Calu3 (cell line): ENCODE measurements around the gene SPATA6L. TPM values are rescaled to one million over a fixed set of nuclear protein-coding genes. Genes with fewer than 3 reads are reported as not detected.

ENCODE experiments used
- BruUV-seq: library from RNA; stranded (reverse); fragments of 400-500 nt; replicated peaks from 2 replicates; lab custom pipeline; 2021; lab: Mats Ljungman, UMichigan
- CTCF ChIA-PET: fragments of 300-600 bp; sonication (Branson Sonifier 250); formaldehyde crosslinking; loops from one replicate; lab custom pipeline; 2022; ENCODE audit warnings: antibody characterized with exemption; lab: Charles Lee
- DNase-seq: peaks from one replicate; pipeline ENCODE4 v3.0.0; 2022
- H3K27ac Mint-ChIP-seq: one replicate; pipeline ENCODE4 v1.8.0; 2022; ENCODE audit warnings: mixed read lengths; ENCODE audit not compliant: unreplicated experiment
- H3K27me3 Mint-ChIP-seq: one replicate; pipeline ENCODE4 v1.8.0; 2022; ENCODE audit warnings: mixed read lengths; ENCODE audit not compliant: unreplicated experiment
- H3K36me3 Mint-ChIP-seq: one replicate; pipeline ENCODE4 v1.8.0; 2022; ENCODE audit warnings: mild to moderate bottlenecking, moderate library complexity, mixed read lengths; ENCODE audit not compliant: insufficient read depth, unreplicated experiment
- H3K4me1 Mint-ChIP-seq: one replicate; pipeline ENCODE4 v1.8.0; 2022; ENCODE audit warnings: mild to moderate bottlenecking, low read depth, mixed read lengths; ENCODE audit not compliant: unreplicated experiment
- H3K4me3 Mint-ChIP-seq: one replicate; pipeline ENCODE4 v1.8.0; 2022; ENCODE audit warnings: mild to moderate bottlenecking, low read depth, moderate library complexity, mixed read lengths; ENCODE audit not compliant: unreplicated experiment
- H3K9me3 Mint-ChIP-seq: one replicate; pipeline ENCODE4 v1.8.0; 2022; ENCODE audit warnings: low read depth, mixed read lengths; ENCODE audit not compliant: unreplicated experiment
- intact Hi-C: fragments of 100-400 bp; cut with micrococcal nuclease; formaldehyde crosslinking; loops from one replicate; pipeline ENCODE4 v1.10.0; 2022; ENCODE audit not compliant: unreplicated experiment
- total RNA-seq: library from RNA; stranded (reverse); gene quantifications from 2 replicates; pipeline ENCODE4 v1.2.3, GENCODE V29; 2022
- TF ChIP-seq, protein P1 (sequence below): fragments of 200-600 bp; IDR thresholded peaks from one replicate; pipeline ENCODE4 v1.8.0; 2022; ENCODE audit warnings: antibody characterized with exemption; ENCODE audit not compliant: unreplicated experiment

The SPATA6L gene
- total RNA-seq, 1 experiment from 2014 or later: 5.7 TPM

DNA sequence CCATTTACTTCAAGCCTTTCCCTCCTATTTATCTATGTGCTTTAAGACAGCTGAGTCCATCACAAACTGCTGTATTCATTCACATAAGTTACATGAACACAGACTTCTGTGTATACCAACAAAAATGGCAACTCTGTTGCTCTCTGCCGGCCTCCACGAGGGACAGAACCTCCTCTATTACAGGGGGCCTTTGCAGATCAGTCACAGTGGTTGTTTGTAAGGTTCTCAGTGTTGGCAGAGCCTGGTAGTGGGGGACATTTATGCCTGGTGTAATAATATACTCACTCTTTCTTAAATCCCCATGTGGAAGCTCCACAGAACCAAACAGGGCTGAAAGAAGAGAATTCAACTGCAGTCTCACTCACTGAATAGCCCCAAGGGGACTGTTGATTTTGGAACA is 99.5 kb downstream of the SPATA6L start:
- CTCF ChIA-PET: interaction anchor here (0.6 kb wide), 1 partner anchor 456 kb away, joined by 3 read pairs; no protein-coding TSS in a partner anchor

DNA sequence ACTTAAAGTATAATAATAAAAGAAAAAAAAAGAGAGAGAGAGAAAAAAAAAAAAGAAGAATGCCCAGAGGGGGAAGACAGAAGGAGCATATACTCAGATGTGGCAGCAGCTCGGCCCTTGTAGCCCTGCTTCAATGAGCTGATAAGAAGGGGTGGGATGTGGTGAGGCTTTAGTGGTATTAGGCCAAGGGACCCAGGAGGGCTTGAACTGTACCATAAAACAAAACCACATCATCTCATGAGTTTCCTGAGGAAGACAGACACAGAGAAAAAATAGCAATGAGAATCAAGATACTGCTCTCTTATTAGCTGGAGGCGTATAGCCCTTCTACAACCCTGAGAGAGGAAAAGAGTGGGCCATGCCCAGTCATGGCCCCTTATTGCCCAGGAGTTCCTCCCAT is 103.2 kb downstream of the SPATA6L start:
- Mint-ChIP-seq H3K27ac (no peak overlapping the region), H3K9me3 (no peaks in the 10 kb centered on the region), H3K27me3 (no peaks in the 10 kb centered on the region), H3K4me1 (no peaks in the 10 kb centered on the region), H3K4me3 (no peak overlapping the region), H3K36me3 (peaks cover 40% of the 10 kb centered on the region)
- TF ChIP-seq, protein P1, sequence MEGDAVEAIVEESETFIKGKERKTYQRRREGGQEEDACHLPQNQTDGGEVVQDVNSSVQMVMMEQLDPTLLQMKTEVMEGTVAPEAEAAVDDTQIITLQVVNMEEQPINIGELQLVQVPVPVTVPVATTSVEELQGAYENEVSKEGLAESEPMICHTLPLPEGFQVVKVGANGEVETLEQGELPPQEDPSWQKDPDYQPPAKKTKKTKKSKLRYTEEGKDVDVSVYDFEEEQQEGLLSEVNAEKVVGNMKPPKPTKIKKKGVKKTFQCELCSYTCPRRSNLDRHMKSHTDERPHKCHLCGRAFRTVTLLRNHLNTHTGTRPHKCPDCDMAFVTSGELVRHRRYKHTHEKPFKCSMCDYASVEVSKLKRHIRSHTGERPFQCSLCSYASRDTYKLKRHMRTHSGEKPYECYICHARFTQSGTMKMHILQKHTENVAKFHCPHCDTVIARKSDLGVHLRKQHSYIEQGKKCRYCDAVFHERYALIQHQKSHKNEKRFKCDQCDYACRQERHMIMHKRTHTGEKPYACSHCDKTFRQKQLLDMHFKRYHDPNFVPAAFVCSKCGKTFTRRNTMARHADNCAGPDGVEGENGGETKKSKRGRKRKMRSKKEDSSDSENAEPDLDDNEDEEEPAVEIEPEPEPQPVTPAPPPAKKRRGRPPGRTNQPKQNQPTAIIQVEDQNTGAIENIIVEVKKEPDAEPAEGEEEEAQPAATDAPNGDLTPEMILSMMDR: no peak
- CTCF ChIA-PET: interaction anchor here (0.6 kb wide), 1 partner anchor 21 kb away, joined by 8 read pairs; no protein-coding TSS in a partner anchor
- no TSS peak for BruUV-seq
- intact Hi-C loops: no loop called here
- no peak for DNase-seq

More for the DNA sequence above, 99.5 kb downstream of the SPATA6L start:
- no peak overlapping the region for H3K4me3 Mint-ChIP-seq
- H3K27ac Mint-ChIP-seq: no peak overlapping the region
- no TSS peak for BruUV-seq
- intact Hi-C loops: no loop called here
- TF ChIP-seq, protein P1: no peak
- H3K27me3 Mint-ChIP-seq: no peaks in the 10 kb centered on the region
- DNase-seq: no peak
- H3K4me1 Mint-ChIP-seq: no peaks in the 10 kb centered on the region
- H3K36me3 Mint-ChIP-seq: peaks cover 37% of the 10 kb centered on the region
- H3K9me3 Mint-ChIP-seq: no peaks in the 10 kb centered on the region

DNA sequence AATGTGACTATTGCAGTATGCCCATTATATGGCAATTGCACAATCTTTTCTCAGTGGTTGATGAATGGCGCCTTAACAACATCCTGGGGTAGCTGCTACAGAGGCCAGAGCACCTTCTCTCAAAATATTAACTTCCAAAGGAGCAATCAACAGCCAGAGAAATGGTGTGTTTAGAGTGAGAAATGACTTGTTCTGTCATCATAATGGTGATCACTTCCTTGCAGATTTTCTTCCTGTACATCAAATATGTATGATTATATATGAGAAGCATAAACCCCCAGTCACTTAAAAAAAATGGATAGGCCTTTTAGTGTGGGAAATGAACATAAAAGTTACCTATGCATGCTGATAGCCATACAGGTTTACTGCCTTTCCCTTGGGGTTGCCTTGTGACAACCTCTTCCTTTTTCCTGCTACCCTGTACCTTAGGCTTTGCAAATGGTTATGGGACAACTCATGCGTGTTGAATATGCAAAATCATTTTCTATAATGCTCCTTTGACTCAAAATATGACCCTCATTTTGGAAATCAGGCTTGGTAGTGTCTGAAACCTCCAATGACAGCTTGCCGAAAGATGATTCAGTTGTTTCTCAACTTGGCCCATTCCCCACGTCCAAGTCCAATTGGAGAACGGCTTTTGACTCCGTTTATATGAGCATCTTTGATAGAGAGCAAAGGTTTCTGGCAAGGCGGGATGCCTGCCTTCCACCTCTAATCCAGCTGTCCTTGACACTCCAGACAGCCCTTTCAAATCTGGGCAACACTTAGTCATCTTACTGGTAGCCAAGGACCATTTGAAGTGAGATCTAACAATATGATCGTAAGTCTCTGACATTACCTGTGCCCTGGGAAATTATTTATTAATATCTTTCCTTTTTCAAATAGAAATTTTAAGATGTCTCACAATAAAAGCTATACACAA is 106.8 kb downstream of the SPATA6L start:
- no TSS peak for BruUV-seq
- no peaks in the 10 kb centered on the region for H3K9me3 Mint-ChIP-seq
- CTCF ChIA-PET: no interaction called here
- no peak overlapping the region for H3K27ac Mint-ChIP-seq
- H3K4me3 Mint-ChIP-seq: no peak overlapping the region
- TF ChIP-seq, protein P1: no peak
- H3K36me3 Mint-ChIP-seq: peaks cover 28% of the 10 kb centered on the region
- H3K27me3 Mint-ChIP-seq: no peaks in the 10 kb centered on the region
- intact Hi-C loops: no loop called here
- DNase-seq: no peak
- H3K4me1 Mint-ChIP-seq: peaks cover 6% of the 10 kb centered on the region

DNA sequence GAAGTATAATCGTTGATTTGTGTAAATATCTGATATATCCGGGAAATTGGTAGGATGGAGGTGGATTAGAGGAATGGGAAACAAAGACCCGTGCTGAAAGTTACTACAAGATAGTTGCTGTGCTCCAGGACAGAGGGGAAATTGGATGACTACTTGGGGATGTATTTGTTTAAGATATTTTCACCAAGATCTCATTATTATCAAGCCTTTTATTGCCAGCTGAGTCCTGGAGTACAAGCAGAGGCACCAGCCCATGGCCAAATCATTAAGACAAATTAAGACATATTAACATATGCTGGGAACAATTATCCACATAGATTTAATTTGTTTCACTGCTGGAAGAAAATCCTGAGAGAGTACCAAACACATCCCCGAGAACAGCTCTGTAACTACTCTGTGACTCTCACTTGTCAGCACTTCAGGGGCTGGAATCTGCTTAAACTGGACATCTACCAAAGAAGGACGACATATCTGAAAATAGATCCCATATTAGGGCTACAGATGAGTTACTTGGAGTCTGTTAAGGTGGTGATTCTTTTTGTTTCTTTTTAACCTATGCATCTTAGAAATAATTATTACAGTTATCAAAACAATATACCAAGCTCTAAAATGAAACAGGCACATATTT is 107.8 kb downstream of the SPATA6L start:
- BruUV-seq: no TSS peak
- H3K4me3 Mint-ChIP-seq: no peak overlapping the region

More for the DNA sequence above, 107.8 kb downstream of the SPATA6L start:
- Mint-ChIP-seq H3K27me3 (no peaks in the 10 kb centered on the region), H3K4me1 (peaks cover 13% of the 10 kb centered on the region), H3K9me3 (no peaks in the 10 kb centered on the region), H3K36me3 (peaks cover 35% of the 10 kb centered on the region), H3K27ac (no peak overlapping the region)
- TF ChIP-seq, protein P1: no peak
- CTCF ChIA-PET: no interaction called here
- intact Hi-C loops: no loop called here
- no peak for DNase-seq
